PC-3 (cell line): Measurements from ENCODE around the gene COL2A1.

ENCODE experiments used
- EZH2 ChIP-seq: fragments of 300-600 bp; sonication (generic); IDR thresholded peaks from one replicate; pipeline ENCODE4 v1.6.1; 2017; ENCODE audit warnings: antibody characterized with exemption, mild to moderate bottlenecking, low read length; ENCODE audit not compliant: unreplicated experiment
- TF ChIP-seq, protein P1 (sequence below): fragments of 300-600 bp; sonication (generic); conservative IDR thresholded peaks from 2 replicates; pipeline ENCODE4 v1.5.1; 2017; ENCODE audit warnings: antibody characterized with exemption, low read depth, mild to moderate bottlenecking, low read length

DNA sequence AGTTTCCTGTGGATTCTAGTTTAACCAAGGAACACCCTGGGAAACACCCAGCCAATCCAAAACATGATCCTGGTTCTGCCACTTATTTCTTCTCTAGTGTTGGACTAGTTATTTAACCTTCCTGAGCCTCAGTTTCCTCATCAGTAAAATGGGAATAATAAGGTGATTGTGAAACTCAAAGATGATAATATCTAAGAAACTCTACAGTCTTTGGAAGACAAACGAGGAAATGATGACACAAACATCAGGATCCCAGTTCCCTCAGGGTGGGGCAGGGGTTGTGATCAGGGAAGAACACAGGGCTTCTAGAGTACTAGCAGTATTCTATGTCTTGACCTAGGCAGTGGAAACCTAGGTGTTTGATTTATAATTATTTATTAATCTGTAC lies 58.9 kb downstream of the COL2A1 start:
- TF ChIP-seq, protein P1, sequence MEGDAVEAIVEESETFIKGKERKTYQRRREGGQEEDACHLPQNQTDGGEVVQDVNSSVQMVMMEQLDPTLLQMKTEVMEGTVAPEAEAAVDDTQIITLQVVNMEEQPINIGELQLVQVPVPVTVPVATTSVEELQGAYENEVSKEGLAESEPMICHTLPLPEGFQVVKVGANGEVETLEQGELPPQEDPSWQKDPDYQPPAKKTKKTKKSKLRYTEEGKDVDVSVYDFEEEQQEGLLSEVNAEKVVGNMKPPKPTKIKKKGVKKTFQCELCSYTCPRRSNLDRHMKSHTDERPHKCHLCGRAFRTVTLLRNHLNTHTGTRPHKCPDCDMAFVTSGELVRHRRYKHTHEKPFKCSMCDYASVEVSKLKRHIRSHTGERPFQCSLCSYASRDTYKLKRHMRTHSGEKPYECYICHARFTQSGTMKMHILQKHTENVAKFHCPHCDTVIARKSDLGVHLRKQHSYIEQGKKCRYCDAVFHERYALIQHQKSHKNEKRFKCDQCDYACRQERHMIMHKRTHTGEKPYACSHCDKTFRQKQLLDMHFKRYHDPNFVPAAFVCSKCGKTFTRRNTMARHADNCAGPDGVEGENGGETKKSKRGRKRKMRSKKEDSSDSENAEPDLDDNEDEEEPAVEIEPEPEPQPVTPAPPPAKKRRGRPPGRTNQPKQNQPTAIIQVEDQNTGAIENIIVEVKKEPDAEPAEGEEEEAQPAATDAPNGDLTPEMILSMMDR = no peak
- no peak for TF ChIP-seq EZH2
